HG02623 (cell line): Measurements from ENCODE around the gene TAS1R1.
"Not testable (repeated sequence)": the region's sequence is repeated elsewhere in the genome, so short reads cannot be mapped to it uniquely, and the experiment has no call there.

Source experiments
- ATAC-seq: cut with Tn5 transposase; IDR thresholded peaks from one replicate; pipeline ENCODE4 v1.9.1; 2021; ENCODE audit warnings: moderate library complexity; ENCODE audit not compliant: unreplicated experiment

The TAS1R1 gene

GRCh38 chr1:6588128-6588892 is 33.2 kb downstream of the TAS1R1 start:
- no peak for ATAC-seq

DNA sequence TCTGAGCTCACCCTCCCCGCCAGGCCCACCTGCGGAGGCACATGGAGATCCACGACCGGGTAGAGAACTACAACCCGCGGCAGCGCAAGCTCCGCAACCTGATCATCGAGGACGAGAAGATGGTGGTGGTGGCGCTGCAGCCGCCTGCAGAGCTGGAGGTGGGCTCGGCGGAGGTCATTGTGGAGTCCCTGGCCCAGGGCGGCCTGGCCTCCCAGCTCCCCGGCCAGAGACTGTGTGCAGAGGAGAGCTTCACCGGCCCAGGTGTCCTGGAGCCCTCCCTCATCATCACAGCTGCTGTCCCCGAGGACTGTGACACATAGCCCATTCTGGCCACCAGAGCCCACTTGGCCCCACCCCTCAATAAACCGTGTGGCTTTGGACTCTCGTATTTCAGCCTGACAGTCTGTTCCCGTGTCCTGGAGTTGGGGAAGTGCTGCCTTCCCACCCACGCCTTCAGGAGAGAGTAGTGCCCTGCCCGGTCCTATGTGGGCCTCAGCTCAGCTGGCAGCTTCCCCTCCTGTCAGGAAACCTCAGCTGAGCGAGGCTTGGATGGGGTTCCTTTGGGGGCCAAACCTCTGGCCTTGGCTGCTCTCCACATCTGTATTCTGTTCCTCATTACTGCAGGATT is 33.9 kb downstream of the TAS1R1 start:
- ATAC-seq, result no peak

- ATAC-seq, result no peak
Observed at GRCh38 chr1:6590046-6590445, 34.9 kb downstream of the TAS1R1 start.

GRCh38 chr1:6591222-6591621 is 36.1 kb downstream of the TAS1R1 start:
- ATAC-seq, result no peak

- ATAC-seq, result no peak
Observed at GRCh38 chr1:6591644-6592043, 36.5 kb downstream of the TAS1R1 start.

- ATAC-seq, result no peak
Observed at GRCh38 chr1:6592441-6592840, 37.3 kb downstream of the TAS1R1 start.

GRCh38 chr1:6592865-6593593 is 37.9 kb downstream of the TAS1R1 start:
- no peak for ATAC-seq

DNA sequence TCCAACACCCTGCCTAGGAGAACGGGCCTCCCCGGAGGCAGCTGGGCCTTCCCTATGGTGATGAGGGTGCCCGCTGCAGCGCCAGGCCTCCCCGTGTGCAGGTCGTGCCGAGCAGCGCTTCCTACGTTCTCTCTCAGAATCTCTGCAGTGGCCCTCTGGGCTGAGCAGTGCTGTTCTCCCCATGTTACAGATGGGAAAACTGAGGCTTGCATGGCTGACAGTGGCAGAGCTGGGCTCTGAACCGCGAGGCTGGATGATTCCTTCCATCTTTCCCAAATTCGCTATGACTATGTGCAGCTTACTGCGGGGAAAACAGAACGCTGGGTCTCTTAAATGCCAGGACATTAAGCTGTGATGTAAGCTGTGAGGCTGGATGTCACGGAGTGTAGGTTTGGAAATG is 38.7 kb downstream of the TAS1R1 start:
- ATAC-seq, result no peak

DNA sequence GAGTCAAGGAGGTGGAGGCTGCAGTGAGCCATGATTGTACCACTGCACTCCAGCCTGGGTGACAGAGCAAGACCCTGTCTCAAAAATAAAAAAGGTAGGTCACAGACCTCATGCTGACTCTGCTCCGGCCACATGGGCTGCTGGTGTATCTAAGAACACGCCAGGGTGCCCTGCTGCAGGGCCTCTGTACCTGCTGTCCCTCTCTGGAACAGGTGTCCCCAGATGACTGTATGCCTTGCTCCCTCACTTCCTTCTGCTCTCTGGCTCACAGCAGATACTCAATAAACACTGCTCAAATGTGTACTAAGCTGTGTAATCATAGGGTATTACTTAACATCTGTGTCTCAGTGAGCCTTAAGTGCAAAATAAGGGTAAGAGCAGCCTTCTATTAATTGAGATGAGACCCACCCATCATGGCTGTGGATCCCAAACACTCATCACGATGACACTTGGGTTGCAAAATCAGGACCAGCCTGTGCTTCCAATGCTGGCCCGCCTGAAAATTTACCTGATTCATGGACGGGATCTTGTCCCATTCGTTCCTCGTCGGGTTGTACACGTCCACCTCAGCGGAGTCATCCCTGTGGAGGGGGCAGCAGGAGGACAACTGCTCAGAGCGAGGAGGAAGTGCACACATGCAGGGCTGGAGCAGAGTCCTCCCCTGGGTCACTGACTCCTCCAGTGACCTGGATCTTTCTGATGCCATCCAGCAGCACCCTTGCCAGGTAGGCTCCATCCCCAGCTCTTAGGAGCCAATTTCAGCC is 40.1 kb downstream of the TAS1R1 start:
- ATAC-seq, result no peak

- no peak for ATAC-seq
Observed at GRCh38 chr1:6596351-6596750, 41.2 kb downstream of the TAS1R1 start.

DNA sequence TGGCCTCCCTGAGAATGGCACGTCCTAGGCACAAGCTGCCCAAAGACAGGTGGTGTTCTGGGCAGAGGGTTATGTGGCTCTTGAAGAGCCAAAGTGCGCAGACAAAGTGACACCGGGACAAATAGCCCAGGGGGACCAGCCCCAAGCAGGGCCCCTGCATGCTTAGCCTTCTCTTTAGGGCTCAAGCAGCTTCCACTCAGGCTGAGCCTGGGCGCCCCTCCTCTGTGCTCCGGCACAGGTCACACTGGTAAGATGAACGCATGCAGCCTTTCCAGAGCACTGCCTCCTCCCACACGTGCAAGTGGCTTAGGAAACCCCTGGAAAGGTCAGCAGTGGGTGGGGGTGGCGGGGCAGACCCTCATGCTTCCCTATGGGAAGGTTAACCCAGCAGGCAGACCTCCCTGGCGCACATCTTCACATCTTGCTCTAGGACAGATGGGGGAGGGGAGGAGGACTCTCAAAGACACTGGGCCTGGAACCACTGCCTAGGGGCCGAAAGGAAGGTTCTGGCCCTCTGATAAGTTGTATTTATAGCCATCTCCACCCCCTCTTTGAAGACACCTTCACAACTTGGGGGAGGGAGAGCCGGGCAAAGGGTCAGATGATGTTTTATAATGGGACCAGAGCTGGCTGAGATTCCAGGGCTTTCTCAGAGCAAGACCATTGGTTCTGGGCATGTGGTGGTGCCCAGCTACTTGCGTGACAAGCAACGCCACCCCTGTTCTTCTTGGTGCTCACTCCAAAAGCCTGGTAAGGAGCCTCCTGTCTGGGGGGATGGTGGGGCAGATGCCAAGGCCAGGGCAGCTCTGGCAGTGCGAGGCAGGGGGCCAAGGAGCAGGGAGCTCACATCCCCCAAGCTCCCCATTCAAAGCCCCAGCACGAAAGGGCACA is 42.0 kb downstream of the TAS1R1 start:
- ATAC-seq, result no peak

DNA sequence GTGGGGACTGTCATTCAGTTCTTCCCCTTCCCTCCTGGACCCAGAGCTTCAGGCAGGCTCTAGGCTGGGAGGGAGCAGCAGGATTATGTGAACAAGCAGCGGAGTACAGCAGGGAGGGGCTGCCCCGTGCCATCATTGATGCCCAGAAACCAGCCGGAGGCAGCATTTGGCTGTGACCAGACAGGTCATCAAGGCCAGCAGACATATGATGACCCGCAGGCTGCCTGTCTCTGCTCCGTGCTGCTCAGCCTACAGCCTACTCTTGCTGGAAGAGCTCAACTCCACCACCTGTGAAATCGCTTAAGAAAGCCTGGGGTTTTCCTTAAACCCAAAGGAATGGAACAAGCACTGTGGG is 42.6 kb downstream of the TAS1R1 start:
- no peak for ATAC-seq

DNA sequence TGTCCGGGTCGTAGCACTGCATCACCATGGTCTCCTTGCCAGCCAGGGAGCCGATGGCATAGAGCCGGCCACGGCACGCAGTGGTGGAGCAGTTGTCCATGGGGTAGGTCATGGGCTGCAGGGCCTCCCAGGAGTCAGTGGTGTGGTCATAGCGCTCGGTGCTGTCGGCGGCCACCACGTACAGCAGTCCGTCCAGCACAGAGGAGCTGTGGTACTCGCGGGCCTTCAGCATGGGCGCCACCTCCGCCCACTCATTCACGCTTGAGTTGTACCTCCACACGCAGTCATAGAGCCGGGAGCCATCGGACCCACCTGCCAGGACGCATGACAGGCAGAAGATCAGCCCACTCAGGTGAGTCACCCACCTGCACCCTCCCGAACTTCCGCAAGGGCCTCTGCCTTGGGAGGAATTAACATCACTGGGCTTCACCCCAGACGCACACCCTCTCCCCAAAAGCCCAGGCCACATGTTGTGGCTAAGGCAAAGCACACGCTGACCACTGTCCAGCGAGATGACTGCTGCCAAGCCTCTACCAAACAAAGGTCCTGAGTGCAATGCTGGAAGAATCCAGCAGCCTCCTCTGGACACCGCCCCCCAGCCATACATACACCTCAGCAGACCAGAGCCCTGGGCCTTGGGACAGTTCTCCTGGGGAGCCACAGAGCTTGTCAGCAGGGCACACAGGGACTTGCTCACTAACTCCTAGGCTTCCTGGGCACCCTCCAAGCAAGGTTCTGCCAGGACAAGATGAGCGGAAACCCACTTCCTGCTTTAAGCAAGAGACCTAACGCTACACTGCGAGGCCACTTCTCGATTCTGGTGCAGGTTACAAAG is 44.3 kb downstream of the TAS1R1 start:
- ATAC-seq, result no peak

- ATAC-seq, result not testable (repeated sequence)
Observed at GRCh38 chr1:6599991-6600390, 44.9 kb downstream of the TAS1R1 start.

DNA sequence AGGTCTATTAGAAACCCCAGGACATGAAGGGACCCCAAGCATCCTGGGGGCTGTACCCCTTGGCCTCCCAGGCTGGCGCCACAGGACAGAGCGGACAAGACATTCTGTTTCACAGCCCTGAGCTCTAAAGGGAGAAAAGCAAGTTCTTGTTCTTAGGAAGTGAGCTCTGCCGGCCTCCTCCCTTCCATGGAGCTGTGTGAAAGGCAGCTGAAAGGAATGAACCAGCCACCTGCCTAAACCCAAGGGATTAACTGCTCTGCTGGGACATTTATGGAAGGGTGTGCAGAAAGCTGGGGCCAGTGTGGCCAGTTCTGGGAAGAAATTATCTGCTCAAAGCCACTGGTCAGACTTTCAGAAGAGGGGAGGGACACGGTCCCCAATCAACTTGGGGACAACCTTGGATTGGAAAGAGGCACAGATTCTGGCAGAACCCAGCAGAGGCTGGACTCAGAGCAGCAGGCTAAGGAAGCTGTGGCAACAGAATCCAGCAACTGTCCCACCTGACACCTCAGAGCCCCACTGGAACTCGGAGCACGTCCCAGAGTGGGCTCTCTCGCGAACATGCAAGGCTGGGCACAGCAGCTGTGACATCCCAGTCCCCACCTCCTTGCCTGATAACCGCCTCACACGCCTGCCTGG is 45.4 kb downstream of the TAS1R1 start:
- no peak for ATAC-seq

DNA sequence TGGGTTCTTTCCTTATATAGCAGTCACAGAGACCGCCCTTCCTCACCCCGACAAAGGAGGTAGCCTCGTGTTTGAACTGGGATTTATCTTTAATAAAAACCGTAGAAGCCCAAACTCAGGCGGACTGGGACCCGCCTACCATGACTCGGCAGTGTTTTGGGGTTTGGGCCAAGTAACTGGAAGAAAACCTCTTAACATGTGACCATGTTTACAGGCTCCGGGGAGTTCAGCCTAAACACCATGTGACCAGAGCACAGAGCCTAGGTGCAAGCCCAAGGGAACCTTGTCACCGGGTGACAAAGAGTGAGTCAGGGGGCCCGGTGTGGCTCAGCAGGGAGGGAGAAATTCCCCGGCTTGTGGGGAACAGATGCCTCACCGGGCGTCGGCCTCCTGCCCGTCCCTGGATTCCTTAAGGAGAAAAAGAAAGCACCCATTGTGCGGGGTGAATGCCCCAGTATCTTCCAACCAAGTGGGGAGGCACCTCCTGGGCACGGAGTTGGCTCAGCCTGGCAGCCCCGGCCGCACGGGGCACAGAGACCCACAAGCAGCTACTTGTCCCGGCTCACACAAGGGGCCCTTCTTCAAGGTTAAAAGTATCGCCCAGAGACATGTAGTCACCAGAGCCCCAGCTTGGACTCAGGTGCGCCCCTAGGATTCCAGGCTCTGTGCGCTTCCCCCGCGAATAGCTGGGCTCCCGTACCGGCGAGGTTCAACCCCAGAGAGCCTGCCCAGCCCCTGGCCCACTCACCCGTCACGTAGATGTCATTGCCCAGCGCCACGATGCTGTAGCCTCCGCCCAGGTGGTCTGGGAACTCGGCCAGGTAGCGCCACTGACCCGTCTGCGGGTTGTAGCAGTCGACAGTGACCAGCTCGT is 46.2 kb downstream of the TAS1R1 start:
- ATAC-seq, result peak; percentile 28

DNA sequence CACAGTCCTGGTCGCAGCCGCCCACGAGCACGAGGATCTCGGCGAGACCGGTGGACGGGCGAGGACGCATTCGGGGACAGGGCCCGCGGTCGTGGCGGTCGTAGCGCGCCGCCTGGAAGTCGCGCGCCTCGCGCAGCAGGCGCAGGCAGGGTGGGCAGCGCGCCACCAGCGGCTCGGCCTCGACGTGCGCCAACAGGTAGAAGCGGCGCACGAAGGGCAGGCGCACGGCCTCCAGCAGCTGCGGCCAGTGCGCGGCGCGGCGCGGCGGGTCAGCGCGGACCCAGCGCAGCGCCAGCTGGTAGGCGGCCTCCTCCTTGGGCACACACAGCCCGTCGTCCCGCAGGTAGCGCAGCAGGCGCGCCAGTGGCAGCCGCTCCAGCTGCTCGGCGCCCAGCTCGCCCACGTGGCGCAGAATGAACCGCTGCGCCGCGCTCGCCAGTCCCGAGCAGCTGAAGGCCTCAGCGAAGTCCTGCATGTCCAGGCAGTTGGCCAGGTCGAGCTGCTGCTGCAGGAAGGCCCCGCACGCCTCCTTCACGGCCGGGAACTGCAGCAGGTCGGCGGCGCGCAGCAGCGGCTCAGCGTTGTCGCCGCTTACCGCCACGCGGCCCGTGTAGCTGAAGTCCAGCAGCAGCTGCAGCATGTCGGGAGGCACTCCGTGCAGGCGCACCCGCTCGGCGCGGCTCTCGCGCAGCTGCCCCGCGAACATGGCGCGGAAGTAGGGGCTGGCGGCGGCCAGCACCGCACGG is 47.0 kb downstream of the TAS1R1 start:
- peak; percentile 17 for ATAC-seq
